ENCODE results near the gene ZNF613. TPM values are rescaled to one million over a fixed set of nuclear protein-coding genes. Genes with fewer than 3 reads are reported as not detected.
A peak's percentile ranks its signal among the peaks of the same experiment; 100 is the strongest.
"Not testable (repeated sequence)": the region's sequence is repeated elsewhere in the genome, so short reads cannot be mapped to it uniquely, and the experiment has no call there.

ZNF613 gene
- total and polyA plus RNA-seq, 2 of the 13 experiments (the other 11 are each of a cell fraction or from before 2014, with no cell fraction given): 3.6 to 8.3 TPM

DNA sequence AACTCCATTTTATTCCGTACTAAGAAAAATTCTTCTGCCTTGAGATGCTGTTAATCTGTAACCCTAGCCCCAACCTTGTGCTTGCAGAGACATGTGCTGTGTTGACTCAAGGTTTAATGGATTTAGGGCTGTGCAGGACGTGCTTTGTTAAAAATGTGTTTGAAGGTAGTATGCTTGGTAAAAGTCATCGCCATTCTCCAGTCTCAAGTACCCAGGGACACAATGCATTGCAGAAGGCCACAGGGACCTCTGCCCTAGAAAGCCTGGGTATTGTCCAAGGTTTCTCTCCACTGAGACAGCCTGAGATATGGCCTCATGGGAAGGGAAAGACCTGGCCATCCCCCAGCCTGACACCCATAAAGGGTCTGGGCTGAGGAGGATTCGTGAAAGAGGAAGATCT is 30.6 kb downstream of the ZNF613 start (continued):
- TF ChIP-seq EP300 (IDR thresholded peaks at IDR 0.05; ENCODE audit: low read depth in 2 of 2, low read length in 2 of 2) (peak in 1 of 2 experiments; percentile 48; a peak in 1 of 4 replicates), TAF1 (CRISPR knock-in tag; IDR thresholded peaks at IDR 0.05) (peak; percentile 18; the same call in 1 of the 2 replicates), TCF7 (IDR thresholded peaks at IDR 0.05; ENCODE audit: low read depth) (peak; percentile 59), FOXA1 (CRISPR knock-in tag; IDR thresholded peaks at IDR 0.05) (peak; percentile 67), MED1 (CRISPR knock-in tag; IDR thresholded peaks at IDR 0.05) (peak; percentile 51), RARA (CRISPR knock-in tag; IDR thresholded peaks at IDR 0.05) (peak; percentile 21; the same call in 1 of the 2 replicates), ZNF143 (CRISPR knock-in tag; IDR thresholded peaks at IDR 0.05) (peak; percentile 52; the same call in 1 of the 2 replicates), RXRA (CRISPR knock-in tag; IDR thresholded peaks at IDR 0.05) (peak; percentile 41; the same call in 1 of the 2 replicates), PPARG (CRISPR knock-in tag; conservative IDR thresholded peaks at IDR 0.05) (peak; percentile 90), PITX1 (CRISPR knock-in tag; IDR thresholded peaks at IDR 0.05) (peak; percentile 98), BRD4 (CRISPR knock-in tag; IDR thresholded peaks at IDR 0.05) (peak; percentile 59; the same call in 1 of the 2 replicates), RXRB (CRISPR knock-in tag; IDR thresholded peaks at IDR 0.05; ENCODE audit: borderline replicate concordance) (0 out of 2 replicates have a peak, but pooled peaks have one; percentile 11), SOX13 (IDR thresholded peaks at IDR 0.05) (peak; percentile 54; the same call in 1 of the 2 replicates), SOX13 (CRISPR knock-in tag; conservative IDR thresholded peaks at IDR 0.05 in 1 of 2, IDR thresholded peaks at IDR 0.05 in 1 of 2) (peak in 1 of 2 experiments; percentile 88; a peak in 2 of 4 replicates), HOXA3 (CRISPR knock-in tag; IDR thresholded peaks at IDR 0.05) (peak; percentile 42; the same call in 1 of the 2 replicates), HDAC2 (CRISPR knock-in tag; IDR thresholded peaks at IDR 0.05) (0 out of 2 replicates have a peak, but pooled peaks have one; percentile 13), SAP130 (CRISPR knock-in tag; IDR thresholded peaks at IDR 0.05; ENCODE audit: low read depth) (peak; percentile 57), GATAD2A (CRISPR knock-in tag; IDR thresholded peaks at IDR 0.05) (peak; percentile 59)
- not testable (repeated sequence) for TF ChIP-seq EP300 (CRISPR knock-in tag; IDR thresholded peaks at IDR 0.05; ENCODE audit: borderline replicate concordance); FOXA1 (IDR thresholded peaks at IDR 0.05)
- TF ChIP-seq, protein P1, sequence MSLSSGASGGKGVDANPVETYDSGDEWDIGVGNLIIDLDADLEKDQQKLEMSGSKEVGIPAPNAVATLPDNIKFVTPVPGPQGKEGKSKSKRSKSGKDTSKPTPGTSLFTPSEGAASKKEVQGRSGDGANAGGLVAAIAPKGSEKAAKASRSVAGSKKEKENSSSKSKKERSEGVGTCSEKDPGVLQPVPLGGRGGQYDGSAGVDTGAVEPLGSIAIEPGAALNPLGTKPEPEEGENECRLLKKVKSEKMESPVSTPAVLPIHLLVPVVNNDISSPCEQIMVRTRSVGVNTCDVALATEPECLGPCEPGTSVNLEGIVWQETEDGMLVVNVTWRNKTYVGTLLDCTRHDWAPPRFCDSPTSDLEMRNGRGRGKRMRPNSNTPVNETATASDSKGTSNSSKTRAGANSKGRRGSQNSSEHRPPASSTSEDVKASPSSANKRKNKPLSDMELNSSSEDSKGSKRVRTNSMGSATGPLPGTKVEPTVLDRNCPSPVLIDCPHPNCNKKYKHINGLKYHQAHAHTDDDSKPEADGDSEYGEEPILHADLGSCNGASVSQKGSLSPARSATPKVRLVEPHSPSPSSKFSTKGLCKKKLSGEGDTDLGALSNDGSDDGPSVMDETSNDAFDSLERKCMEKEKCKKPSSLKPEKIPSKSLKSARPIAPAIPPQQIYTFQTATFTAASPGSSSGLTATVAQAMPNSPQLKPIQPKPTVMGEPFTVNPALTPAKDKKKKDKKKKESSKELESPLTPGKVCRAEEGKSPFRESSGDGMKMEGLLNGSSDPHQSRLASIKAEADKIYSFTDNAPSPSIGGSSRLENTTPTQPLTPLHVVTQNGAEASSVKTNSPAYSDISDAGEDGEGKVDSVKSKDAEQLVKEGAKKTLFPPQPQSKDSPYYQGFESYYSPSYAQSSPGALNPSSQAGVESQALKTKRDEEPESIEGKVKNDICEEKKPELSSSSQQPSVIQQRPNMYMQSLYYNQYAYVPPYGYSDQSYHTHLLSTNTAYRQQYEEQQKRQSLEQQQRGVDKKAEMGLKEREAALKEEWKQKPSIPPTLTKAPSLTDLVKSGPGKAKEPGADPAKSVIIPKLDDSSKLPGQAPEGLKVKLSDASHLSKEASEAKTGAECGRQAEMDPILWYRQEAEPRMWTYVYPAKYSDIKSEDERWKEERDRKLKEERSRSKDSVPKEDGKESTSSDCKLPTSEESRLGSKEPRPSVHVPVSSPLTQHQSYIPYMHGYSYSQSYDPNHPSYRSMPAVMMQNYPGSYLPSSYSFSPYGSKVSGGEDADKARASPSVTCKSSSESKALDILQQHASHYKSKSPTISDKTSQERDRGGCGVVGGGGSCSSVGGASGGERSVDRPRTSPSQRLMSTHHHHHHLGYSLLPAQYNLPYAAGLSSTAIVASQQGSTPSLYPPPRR (CRISPR knock-in tag; IDR thresholded peaks at IDR 0.05; ENCODE audit: borderline replicate concordance): peak; percentile 31; the same call in 1 of the 2 replicates
- TF ChIP-seq, protein P2, sequence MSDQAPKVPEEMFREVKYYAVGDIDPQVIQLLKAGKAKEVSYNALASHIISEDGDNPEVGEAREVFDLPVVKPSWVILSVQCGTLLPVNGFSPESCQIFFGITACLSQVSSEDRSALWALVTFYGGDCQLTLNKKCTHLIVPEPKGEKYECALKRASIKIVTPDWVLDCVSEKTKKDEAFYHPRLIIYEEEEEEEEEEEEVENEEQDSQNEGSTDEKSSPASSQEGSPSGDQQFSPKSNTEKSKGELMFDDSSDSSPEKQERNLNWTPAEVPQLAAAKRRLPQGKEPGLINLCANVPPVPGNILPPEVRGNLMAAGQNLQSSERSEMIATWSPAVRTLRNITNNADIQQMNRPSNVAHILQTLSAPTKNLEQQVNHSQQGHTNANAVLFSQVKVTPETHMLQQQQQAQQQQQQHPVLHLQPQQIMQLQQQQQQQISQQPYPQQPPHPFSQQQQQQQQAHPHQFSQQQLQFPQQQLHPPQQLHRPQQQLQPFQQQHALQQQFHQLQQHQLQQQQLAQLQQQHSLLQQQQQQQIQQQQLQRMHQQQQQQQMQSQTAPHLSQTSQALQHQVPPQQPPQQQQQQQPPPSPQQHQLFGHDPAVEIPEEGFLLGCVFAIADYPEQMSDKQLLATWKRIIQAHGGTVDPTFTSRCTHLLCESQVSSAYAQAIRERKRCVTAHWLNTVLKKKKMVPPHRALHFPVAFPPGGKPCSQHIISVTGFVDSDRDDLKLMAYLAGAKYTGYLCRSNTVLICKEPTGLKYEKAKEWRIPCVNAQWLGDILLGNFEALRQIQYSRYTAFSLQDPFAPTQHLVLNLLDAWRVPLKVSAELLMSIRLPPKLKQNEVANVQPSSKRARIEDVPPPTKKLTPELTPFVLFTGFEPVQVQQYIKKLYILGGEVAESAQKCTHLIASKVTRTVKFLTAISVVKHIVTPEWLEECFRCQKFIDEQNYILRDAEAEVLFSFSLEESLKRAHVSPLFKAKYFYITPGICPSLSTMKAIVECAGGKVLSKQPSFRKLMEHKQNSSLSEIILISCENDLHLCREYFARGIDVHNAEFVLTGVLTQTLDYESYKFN (CRISPR knock-in tag; conservative IDR thresholded peaks at IDR 0.05): peak; percentile 63
- TF ChIP-seq, protein P3, sequence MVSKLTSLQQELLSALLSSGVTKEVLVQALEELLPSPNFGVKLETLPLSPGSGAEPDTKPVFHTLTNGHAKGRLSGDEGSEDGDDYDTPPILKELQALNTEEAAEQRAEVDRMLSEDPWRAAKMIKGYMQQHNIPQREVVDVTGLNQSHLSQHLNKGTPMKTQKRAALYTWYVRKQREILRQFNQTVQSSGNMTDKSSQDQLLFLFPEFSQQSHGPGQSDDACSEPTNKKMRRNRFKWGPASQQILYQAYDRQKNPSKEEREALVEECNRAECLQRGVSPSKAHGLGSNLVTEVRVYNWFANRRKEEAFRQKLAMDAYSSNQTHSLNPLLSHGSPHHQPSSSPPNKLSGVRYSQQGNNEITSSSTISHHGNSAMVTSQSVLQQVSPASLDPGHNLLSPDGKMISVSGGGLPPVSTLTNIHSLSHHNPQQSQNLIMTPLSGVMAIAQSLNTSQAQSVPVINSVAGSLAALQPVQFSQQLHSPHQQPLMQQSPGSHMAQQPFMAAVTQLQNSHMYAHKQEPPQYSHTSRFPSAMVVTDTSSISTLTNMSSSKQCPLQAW (CRISPR knock-in tag; IDR thresholded peaks at IDR 0.05): 0 out of 2 replicates have a peak, but pooled peaks have one; percentile 28
